GM21825 (cell line): ENCODE data around the gene TECTA.

Source experiments
- ATAC-seq: cut with Tn5 transposase; IDR thresholded peaks from one replicate; pipeline ENCODE4 v1.9.1; 2021; ENCODE audit warnings: mild to moderate bottlenecking, moderate library complexity; ENCODE audit not compliant: unreplicated experiment

Gene TECTA

GRCh38 chr11:121129362-121130340 is 28.6 kb downstream of the TECTA start:
- ATAC-seq: no peak

- ATAC-seq: no peak
These were observed 30.6 kb downstream of the TECTA start for GRCh38 chr11:121131656-121132055.

- ATAC-seq: no peak
These were observed 31.4 kb downstream of the TECTA start for GRCh38 chr11:121132211-121132976.

GRCh38 chr11:121134741-121135312 is 33.8 kb downstream of the TECTA start:
- no peak for ATAC-seq

- ATAC-seq: no peak
These were observed 36.0 kb downstream of the TECTA start for GRCh38 chr11:121137005-121137404.

GRCh38 chr11:121138259-121138658 is 37.2 kb downstream of the TECTA start:
- ATAC-seq: no peak

GRCh38 chr11:121140369-121140768 is 39.3 kb downstream of the TECTA start:
- ATAC-seq: no peak

- no peak for ATAC-seq
These were observed 40.0 kb downstream of the TECTA start for GRCh38 chr11:121141066-121141465.

- ATAC-seq: no peak
These were observed 42.9 kb downstream of the TECTA start for GRCh38 chr11:121143921-121144320.

GRCh38 chr11:121144723-121145122 is 43.7 kb downstream of the TECTA start:
- ATAC-seq: no peak

- no peak for ATAC-seq
These were observed 44.8 kb downstream of the TECTA start for GRCh38 chr11:121145826-121146225.

- ATAC-seq: no peak
These were observed 48.1 kb downstream of the TECTA start for GRCh38 chr11:121149116-121149515.

GRCh38 chr11:121151207-121151688 is 50.2 kb downstream of the TECTA start:
- ATAC-seq: no peak

- no peak for ATAC-seq
These were observed 51.7 kb downstream of the TECTA start for GRCh38 chr11:121152764-121153163.

- no peak for ATAC-seq
These were observed 52.4 kb downstream of the TECTA start for GRCh38 chr11:121153472-121153871.

GRCh38 chr11:121154486-121155314 is 53.7 kb downstream of the TECTA start:
- ATAC-seq: no peak

GRCh38 chr11:121157756-121158155 is 56.7 kb downstream of the TECTA start:
- no peak for ATAC-seq

- ATAC-seq: no peak
These were observed 58.7 kb downstream of the TECTA start for GRCh38 chr11:121159741-121160140.

GRCh38 chr11:121161349-121161917 is 60.4 kb downstream of the TECTA start:
- no peak for ATAC-seq

GRCh38 chr11:121163658-121164308 is 62.7 kb downstream of the TECTA start:
- ATAC-seq: no peak
